ENCODE results near the gene RHBDD1.

- TF ChIP-seq CTCF (IDR thresholded peaks at IDR 0.05; ENCODE audit: low read length) (no peak), EZH2 (IDR thresholded peaks at IDR 0.05; ENCODE audit: borderline replicate concordance, low read length) (no peak)
Measured at GRCh38 chr2:226803410-226803809, 32.4 kb upstream of the RHBDD1 start.
